ENCODE data around the gene ACP3.
"Not testable (repeated sequence)": the region's sequence is repeated elsewhere in the genome, so short reads cannot be mapped to it uniquely, and the experiment has no call there.

The ACP3 gene

DNA sequence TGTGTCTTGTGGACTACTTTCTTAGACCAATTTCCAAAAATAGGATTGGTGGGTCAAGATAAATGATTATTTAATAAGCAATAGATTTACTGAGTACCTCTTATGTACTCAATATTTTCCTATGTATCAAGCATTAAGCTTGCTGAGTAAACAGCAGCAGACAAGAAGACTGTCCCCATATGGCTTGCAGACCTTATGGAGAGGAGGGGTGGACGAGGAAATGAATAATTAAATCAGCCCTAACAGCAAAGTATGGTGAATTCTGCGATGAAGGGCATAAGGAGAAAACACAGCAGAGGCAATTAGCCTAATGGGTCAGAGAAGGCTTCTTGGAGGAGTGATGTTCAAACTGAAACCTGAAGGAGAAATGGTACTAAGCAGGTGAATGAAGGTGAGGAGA lies 45.1 kb downstream of the ACP3 start:
- DNase-seq (ENCODE audit: low spot score), result no peak

DNA sequence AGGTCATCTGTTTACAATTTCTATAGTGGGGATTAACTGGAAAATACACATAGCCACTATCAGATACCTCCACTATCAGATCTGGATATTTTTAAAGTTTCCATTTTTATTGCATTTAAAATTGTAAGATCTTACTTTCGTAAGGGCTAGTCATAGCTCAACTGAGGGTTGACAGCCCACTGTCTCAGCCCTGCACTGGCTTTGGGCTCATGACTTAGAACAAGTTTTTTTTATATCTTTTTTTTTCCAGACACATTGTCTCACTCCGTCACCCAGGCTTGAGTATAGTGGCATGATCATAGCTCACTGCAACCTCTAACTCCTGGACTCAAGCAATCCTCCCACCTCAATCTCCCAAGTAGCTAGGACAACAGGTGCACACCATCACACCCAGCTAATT lies 51.3 kb downstream of the ACP3 start:
- no peak for DNase-seq (ENCODE audit: low spot score)

- DNase-seq (ENCODE audit: low spot score), result no peak
These were observed 51.8 kb downstream of the ACP3 start for GRCh38 chr3:132368962-132369361.

- not testable (repeated sequence) for DNase-seq (ENCODE audit: low spot score)
These were observed 59.7 kb downstream of the ACP3 start for GRCh38 chr3:132376945-132377354.

GRCh38 chr3:132378048-132378762 lies 61.0 kb downstream of the ACP3 start:
- no peak for DNase-seq (ENCODE audit: low spot score)

GRCh38 chr3:132378846-132379245 lies 61.6 kb downstream of the ACP3 start:
- no peak for DNase-seq (ENCODE audit: low spot score)

GRCh38 chr3:132380920-132381319 lies 63.7 kb downstream of the ACP3 start:
- no peak for DNase-seq (ENCODE audit: low spot score)

DNA sequence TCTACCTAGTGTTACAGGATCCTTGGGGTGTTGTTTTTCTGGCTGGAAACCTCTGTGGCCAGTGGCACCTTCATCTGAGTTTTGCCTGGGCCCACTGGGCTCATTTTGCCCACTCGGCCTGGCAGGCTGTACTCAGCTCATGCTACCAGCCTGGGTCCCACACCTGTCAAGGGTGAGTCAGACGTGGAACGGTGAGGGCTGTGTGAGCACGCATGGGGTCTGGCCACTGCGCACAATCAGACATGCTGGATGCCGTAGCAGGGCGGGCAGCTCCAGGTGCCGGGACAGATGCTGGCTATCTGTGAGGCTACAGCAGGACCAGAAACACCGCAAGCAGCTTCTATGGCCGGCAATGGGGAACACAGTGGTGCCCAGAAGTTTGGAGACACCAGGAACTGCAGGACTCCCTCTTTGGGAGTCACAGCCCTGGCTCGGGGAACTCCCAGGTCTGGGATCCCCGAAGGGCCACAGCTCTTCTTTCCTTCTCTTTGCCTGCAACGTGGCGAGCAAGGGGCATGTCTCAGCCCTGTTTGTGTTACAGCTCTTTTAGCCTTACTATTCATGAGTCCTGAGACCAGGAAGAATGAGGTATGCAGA lies 64.2 kb downstream of the ACP3 start:
- no peak for DNase-seq (ENCODE audit: low spot score)

- no peak for DNase-seq (ENCODE audit: low spot score)
These were observed 65.1 kb downstream of the ACP3 start for GRCh38 chr3:132382267-132382666.

GRCh38 chr3:132382688-132383194 lies 65.5 kb downstream of the ACP3 start:
- DNase-seq (ENCODE audit: low spot score), result no peak

DNA sequence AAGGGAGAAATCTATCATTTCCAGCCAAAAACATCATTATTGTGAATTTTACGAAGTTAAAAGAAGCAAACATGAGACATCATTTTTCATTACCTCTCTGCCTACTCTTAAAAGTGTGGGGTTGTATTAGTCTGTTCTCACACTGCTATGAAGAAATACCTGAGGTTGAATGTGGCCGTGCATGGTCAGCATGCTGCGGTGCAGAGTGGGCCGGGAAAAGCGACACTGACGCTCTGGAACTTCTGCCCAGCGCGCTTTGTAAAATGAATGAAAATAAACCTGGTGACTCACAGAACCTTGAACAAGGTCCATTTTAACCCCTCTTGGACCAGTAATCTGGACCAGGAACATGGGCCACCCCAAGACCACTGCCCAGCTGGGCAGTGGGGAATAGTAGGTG lies 69.1 kb downstream of the ACP3 start:
- DNase-seq (ENCODE audit: low spot score), result no peak

DNA sequence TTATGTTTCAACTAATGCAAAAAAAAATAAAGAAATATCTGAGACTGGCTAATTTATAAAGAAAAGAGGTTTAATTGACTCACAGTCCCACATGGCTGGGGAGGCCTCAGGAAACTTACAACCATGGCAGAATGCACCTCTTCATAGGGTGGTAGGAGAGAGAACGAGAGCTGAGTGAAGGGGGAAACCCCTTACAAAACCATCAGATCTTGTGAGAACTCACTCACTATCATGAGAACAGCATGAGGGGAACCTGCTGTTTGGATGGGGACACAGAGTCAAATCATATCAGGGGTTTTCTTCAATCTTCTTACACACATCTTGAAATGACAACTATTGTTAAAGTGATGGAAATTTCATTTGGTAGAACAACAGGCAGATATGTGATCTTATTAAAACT lies 75.5 kb downstream of the ACP3 start:
- not testable (repeated sequence) for DNase-seq (ENCODE audit: low spot score)

DNA sequence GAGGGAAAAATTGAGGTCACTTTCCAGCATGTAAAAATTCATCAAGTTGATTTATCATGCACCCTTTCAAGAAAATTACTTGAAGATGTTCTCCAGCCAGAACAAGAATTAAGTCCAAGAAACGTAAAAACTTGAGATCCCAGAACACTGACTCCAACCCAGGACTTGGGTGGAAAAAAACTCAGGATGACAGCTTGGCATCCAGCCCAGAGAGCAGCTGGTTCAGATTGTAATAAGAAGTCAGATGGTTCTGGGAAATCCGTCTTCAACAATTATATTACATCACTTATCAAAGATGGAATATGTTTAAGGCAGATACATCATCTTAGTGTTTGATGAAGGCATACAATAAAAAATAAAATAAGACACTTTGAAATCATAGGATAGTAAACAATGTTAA lies 77.1 kb downstream of the ACP3 start:
- DNase-seq (ENCODE audit: low spot score), result peak; percentile 14

DNA sequence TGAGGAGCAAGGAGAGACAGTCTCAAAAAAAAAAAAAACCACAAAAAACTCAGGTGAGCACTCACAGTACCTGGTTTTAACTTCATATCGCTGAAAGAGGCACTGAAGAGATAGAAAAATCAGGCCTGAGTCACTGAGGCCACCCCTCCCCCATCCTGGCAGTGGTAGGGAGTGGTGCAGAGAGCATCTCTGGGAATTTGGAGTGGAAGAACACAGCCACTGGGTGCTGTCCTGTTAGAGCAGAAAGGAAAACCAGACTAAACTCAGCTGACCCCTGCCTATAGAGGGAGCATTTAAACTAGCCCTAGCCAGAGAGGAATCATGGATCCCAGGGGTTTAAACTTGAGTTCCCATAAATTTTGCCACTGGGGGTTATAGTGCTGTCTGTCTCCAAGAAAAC lies 77.9 kb downstream of the ACP3 start:
- no peak for DNase-seq (ENCODE audit: low spot score)

DNA sequence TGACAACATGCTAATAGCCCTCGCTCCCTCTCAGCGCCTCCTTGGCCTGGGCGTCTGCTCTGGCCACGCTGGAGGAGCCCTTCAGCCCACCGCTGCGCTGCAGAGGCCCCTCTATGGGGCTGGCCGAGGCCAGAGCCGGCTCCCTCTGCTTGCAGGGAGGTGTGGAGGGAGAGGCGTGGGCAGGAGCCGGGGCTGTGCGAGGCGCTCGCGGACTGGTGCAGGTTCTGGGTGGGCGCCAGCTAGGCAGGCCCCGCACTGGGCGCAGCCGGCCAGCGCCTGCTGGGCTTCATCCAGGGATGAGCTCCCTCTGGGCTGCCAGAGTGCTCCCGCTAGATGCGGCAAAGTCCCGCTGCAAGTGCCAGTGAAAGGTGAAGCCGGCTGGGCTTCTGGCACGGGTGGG lies 79.0 kb downstream of the ACP3 start:
- no peak for DNase-seq (ENCODE audit: low spot score)

DNA sequence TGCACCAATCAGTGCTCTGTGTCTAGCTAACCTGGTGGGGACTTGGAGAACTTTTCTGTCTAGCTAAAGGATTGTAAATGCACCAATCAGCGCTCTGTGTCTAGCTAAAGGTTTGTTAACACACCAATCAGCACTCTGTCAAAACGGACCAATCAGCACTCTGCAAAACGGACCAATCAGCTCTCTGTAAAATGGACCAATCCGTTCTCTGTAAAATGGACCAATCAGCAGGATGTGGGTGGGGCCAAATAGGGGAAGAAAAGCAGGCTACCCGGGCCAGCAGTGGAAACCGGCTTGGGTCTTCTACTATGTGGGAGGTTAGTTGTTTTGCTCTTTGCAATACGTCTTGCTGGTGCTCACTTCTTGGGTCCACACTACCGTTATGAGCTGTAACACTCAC lies 79.6 kb downstream of the ACP3 start:
- DNase-seq (ENCODE audit: low spot score), result not testable (repeated sequence)

- DNase-seq (ENCODE audit: low spot score), result peak; percentile 79
These were observed 82.1 kb downstream of the ACP3 start for GRCh38 chr3:132399054-132399929.

- no peak for DNase-seq (ENCODE audit: low spot score)
These were observed 84.0 kb downstream of the ACP3 start for GRCh38 chr3:132401255-132401654.

- no peak for DNase-seq (ENCODE audit: low spot score)
These were observed 87.1 kb downstream of the ACP3 start for GRCh38 chr3:132404276-132404675.

DNA sequence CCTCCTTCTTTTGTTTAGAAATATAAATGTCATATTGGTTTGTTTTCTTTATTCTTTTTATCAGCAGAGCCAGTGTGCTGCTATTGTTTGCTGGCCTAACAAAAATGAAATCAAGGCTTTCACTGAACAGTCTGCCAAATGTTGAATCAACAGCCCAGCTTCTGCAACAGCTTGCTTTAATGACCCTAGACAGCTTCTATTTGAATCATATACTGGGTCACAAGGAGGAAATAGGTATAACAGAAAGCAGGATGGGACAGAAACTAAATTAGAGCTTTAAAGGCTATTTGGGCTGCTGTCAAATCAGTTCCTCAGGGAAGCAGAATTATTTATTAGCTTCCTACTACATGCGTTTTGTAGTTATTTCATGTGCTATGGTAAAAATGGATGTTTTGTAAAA lies 88.0 kb downstream of the ACP3 start:
- DNase-seq (ENCODE audit: low spot score), result no peak

GRCh38 chr3:132405609-132406299 lies 88.5 kb downstream of the ACP3 start:
- DNase-seq (ENCODE audit: low spot score), result no peak

- no peak for DNase-seq (ENCODE audit: low spot score)
These were observed 89.4 kb downstream of the ACP3 start for GRCh38 chr3:132406587-132406986.
